NOMO-1 treated with DMSO at 0.1 percent for 48 hours (cell line): ENCODE measurements around the gene PYGO2.

Source experiments
- DNase-seq: peaks from one replicate; lab custom pipeline; 2025; ENCODE audit not compliant: unreplicated experiment; lab: John Stamatoyannopoulos, UW

PYGO2 gene

GRCh38 chr1:154944401-154945159 is 17.0 kb downstream of the PYGO2 start:
- DNase-seq: no peak

- DNase-seq: peak; percentile 70
These were observed 17.8 kb downstream of the PYGO2 start for GRCh38 chr1:154943649-154944400.

- DNase-seq: no peak
These were observed 20.1 kb downstream of the PYGO2 start for GRCh38 chr1:154941333-154942013.

GRCh38 chr1:154940651-154941194 is 20.9 kb downstream of the PYGO2 start:
- no peak for DNase-seq

- no peak for DNase-seq
These were observed 21.4 kb downstream of the PYGO2 start for GRCh38 chr1:154940213-154940560.

- DNase-seq: no peak
These were observed 22.8 kb downstream of the PYGO2 start for GRCh38 chr1:154938604-154939399.

- no peak for DNase-seq
These were observed 23.6 kb downstream of the PYGO2 start for GRCh38 chr1:154937988-154938386.

GRCh38 chr1:154937085-154937987 is 24.2 kb downstream of the PYGO2 start:
- peak; percentile 88 for DNase-seq

- peak; percentile 93 for DNase-seq
These were observed 25.0 kb downstream of the PYGO2 start, which contains the start of gene PMVK for GRCh38 chr1:154936555-154937084. Gene PMVK, minus strand, starts transcription at chr1:154936719. Its CDS starts 34 bp downstream, at chr1:154936685.

GRCh38 chr1:154935749-154936554 is 25.6 kb downstream of the PYGO2 start:
- DNase-seq: peak; percentile 35

GRCh38 chr1:154934358-154934948 is 27.1 kb downstream of the PYGO2 start:
- no peak for DNase-seq

- no peak for DNase-seq
These were observed 29.6 kb downstream of the PYGO2 start for GRCh38 chr1:154931940-154932487.

GRCh38 chr1:154926201-154926600 is 35.4 kb downstream of the PYGO2 start:
- DNase-seq: no peak

- no peak for DNase-seq
These were observed 36.0 kb downstream of the PYGO2 start for GRCh38 chr1:154925335-154926170.

GRCh38 chr1:154923695-154924094 is 37.9 kb downstream of the PYGO2 start:
- no peak for DNase-seq

- DNase-seq: no peak
These were observed 48.3 kb downstream of the PYGO2 start for GRCh38 chr1:154913273-154913672.

- no peak for DNase-seq
These were observed 48.8 kb downstream of the PYGO2 start for GRCh38 chr1:154912755-154913154.
